Measurements from ENCODE around the gene TUBGCP6. TPM values are rescaled to one million over a fixed set of nuclear protein-coding genes. Genes with fewer than 3 reads are reported as not detected.
A peak's percentile ranks its signal among the peaks of the same experiment; 100 is the strongest.

Gene TUBGCP6
- total and polyA plus RNA-seq, 10 of the 15 experiments (the other 5 are each of a cell fraction or from before 2014, with no cell fraction given) = 0.74 to 41.4 (median 19.4) TPM

- H2AFZ ChIP-seq (ENCODE audit: control insufficient read depth, low read depth, low read length) = no peak overlapping the region
Measured at GRCh38 chr22:50252082-50253045, 7.5 kb upstream of the TUBGCP6 start.

More at GRCh38 chr22:50252082-50253045, 7.5 kb upstream of the TUBGCP6 start:
- FAIRE-seq (no peak), ATAC-seq (peak; percentile 78), DNase-seq (ENCODE audit: low read depth, low spot score) (no peak)
- ChIA-PET CTCF (interaction anchor here (0.6 to 3.0 kb wide), 14 partner anchors 9 to 369 kb away, joined by 3 to 20 read pairs (median 4); partner anchors contain the start of gene MAPK12), RAD21 (ENCODE audit: unreplicated experiment) (interaction anchor here (0.6 to 3.3 kb wide), 9 partner anchors 9 to 256 kb away, joined by 3 to 26 read pairs (median 3); partner anchors contain the start of genes LMF2, MAPK12 and NCAPH2), POLR2A (interaction anchor here (0.6 to 2.7 kb wide), 4 partner anchors 9 to 369 kb away, joined by 3 to 15 read pairs (median 5); partner anchors contain the start of gene MAPK12), SMC1A (ENCODE audit: uncharacterized antibody, unreplicated experiment) (interaction anchor here (1.0 to 1.9 kb wide), 6 partner anchors 11 to 106 kb away, joined by 3 to 5 read pairs (median 3); no protein-coding TSS in a partner anchor)
- H3K9me3 ChIP-seq (replicated peaks; ENCODE audit: control insufficient read depth, insufficient read depth, low read length) = no peaks in the 10 kb centered on the region
- no peaks in the 10 kb centered on the region for H4K20me1 ChIP-seq (ENCODE audit: control insufficient read depth, insufficient read depth)
- H3K27ac ChIP-seq (ENCODE audit: control insufficient read depth, insufficient read depth) = no peak overlapping the region
- no peak overlapping the region for H3K4me3 ChIP-seq
- BruUV-seq (replicated peaks) = no TSS peak
- peaks cover 22% of the 10 kb centered on the region for H3K4me1 ChIP-seq (ENCODE audit: control insufficient read depth, insufficient read depth, low read length)
- peak overlapping the region; percentile 98; the same call in 1 of the 2 replicates for H3K4me2 ChIP-seq (ENCODE audit: control insufficient read depth, insufficient read depth)
- intact Hi-C loops (cut with micrococcal nuclease; ENCODE audit: unreplicated experiment) = loop anchor here (1.0 to 5.0 kb wide), 3 partner anchors 90 to 440 kb away; no protein-coding TSS in a partner anchor
- no peaks in the 10 kb centered on the region for H3K27me3 ChIP-seq (replicated peaks in 1 of 2; ENCODE audit: control insufficient read depth in 2 of 2, insufficient read depth in 2 of 2, low read length in 1 of 2)
- WGBS (ENCODE audit: insufficient coverage, insufficient replicate concordance, low lambda C conversion rate, missing lambda C conversion rate) = 39% methylated on average over 24 of the region's 25 CpGs
- H3K79me2 ChIP-seq (ENCODE audit: control insufficient read depth, insufficient read depth, low read length) = peaks cover 9% of the 10 kb centered on the region
- peaks cover 0 to 5% of the 10 kb centered on the region in 2 experiments; a peak in 2 of 4 replicates for H3K36me3 ChIP-seq (ENCODE audit: control insufficient read depth in 2 of 2, insufficient read depth in 2 of 2, low read length in 1 of 2)
- in situ Hi-C loops (cut with MboI) = loop anchor here (10.0 kb wide), 2 partner anchors 242 to 362 kb away; no protein-coding TSS in a partner anchor
- TF ChIP-seq RAD21 (IDR thresholded peaks at IDR 0.05; ENCODE audit: insufficient read depth, low read depth, low read length) = peak; percentile 73
- TF ChIP-seq FOXK2 (IDR thresholded peaks at IDR 0.05) = peak; percentile 56
- TF ChIP-seq, protein P1, sequence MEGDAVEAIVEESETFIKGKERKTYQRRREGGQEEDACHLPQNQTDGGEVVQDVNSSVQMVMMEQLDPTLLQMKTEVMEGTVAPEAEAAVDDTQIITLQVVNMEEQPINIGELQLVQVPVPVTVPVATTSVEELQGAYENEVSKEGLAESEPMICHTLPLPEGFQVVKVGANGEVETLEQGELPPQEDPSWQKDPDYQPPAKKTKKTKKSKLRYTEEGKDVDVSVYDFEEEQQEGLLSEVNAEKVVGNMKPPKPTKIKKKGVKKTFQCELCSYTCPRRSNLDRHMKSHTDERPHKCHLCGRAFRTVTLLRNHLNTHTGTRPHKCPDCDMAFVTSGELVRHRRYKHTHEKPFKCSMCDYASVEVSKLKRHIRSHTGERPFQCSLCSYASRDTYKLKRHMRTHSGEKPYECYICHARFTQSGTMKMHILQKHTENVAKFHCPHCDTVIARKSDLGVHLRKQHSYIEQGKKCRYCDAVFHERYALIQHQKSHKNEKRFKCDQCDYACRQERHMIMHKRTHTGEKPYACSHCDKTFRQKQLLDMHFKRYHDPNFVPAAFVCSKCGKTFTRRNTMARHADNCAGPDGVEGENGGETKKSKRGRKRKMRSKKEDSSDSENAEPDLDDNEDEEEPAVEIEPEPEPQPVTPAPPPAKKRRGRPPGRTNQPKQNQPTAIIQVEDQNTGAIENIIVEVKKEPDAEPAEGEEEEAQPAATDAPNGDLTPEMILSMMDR (IDR thresholded peaks at IDR 0.05 in 2 of 3, conservative IDR thresholded peaks at IDR 0.05 in 1 of 3; ENCODE audit: control insufficient read depth in 2 of 3, extremely low read depth in 1 of 3, insufficient read depth in 1 of 3, low read depth in 3 of 3, low read length in 3 of 3) = peak; percentile 70 to 82 (median 77)
- no peak for TF ChIP-seq IRF4 (IDR thresholded peaks at IDR 0.05; ENCODE audit: low read depth, low read length)
- no peak for TF ChIP-seq CBFB (IDR thresholded peaks at IDR 0.05; ENCODE audit: low read depth)
- TF ChIP-seq SMC3 (IDR thresholded peaks at IDR 0.05; ENCODE audit: borderline replicate concordance, low read length) = peak; percentile 68
- 0 out of 4 replicates have a peak, but pooled peaks of 1 of the 2 experiments have one; percentile 21 for TF ChIP-seq BHLHE40 (IDR thresholded peaks at IDR 0.05; ENCODE audit: borderline replicate concordance in 1 of 2, low read depth in 2 of 2, low read length in 1 of 2)
- TF ChIP-seq YY1 (IDR thresholded peaks at IDR 0.05; ENCODE audit: low read depth, low read length) = peak; percentile 30; the same call in 1 of the 2 replicates
- H3K9ac ChIP-seq (ENCODE audit: control insufficient read depth, insufficient read depth, low read length) = no peak overlapping the region
